Stimulated activated naive CD4-positive, alpha-beta T cell treated with Interleukin-2 at 50 U/mL for 16 hours (primary cell): Measurements from ENCODE around the gene NRGN.
A peak's percentile ranks its signal among the peaks of the same experiment; 100 is the strongest.

Experiments
- DNase-seq: peaks from one replicate; lab custom pipeline; 2025; lab: John Stamatoyannopoulos, UW

The NRGN gene

DNA sequence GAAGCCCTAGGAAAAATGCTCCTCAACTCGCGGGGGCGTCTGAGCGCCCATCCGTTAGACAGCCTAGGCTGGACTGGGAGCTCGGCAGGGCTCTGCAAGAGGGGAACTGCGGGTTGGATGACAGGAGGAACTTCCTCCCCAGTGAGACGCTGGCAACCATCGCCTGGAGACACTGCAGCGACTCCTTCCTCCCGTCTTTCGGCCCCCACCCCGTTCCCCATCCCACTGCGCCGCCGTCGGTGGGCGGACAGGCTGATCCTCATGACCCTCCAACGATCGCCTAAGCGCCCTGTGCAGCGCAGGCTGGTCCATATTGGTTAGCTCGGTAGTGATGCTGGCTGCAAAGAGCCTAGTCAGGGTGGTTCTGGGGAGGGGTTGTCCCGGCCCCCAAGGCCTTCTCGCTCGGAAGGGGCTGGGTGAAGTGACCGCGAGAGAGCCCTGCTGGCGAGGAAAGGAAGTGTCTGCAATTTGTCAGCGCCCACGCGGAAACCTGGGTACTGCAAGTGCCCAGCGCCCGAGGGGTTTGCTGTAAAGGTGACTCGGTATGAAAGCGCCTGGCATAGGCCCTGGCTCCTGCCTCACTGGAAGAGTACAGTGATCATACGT is 638 bp downstream of the NRGN start:
- DNase-seq, result peak; percentile 47

GRCh38 chr11:124742555-124742954 is 2.8 kb downstream of the NRGN start:
- DNase-seq, result no peak

DNA sequence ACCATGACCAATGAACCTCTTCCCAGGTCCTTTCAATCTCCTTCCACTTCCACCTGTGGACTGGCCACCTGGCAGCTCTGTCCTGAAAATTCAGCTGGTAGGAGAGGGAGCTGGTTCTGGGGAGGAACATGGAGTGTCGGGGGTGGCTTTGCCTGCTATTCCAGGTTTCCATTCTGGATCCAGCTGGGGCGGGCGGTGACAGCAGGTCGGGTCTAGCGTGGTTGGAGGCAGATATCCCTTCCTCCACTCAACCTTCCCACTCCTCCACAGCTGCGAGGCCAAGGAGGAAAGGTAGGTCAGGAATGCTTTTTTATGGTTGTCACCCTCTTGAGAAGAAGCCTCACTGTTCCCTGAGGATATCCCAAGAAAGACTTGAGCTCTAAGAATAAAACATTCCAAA is 3.3 kb downstream of the NRGN start:
- DNase-seq, result no peak

DNA sequence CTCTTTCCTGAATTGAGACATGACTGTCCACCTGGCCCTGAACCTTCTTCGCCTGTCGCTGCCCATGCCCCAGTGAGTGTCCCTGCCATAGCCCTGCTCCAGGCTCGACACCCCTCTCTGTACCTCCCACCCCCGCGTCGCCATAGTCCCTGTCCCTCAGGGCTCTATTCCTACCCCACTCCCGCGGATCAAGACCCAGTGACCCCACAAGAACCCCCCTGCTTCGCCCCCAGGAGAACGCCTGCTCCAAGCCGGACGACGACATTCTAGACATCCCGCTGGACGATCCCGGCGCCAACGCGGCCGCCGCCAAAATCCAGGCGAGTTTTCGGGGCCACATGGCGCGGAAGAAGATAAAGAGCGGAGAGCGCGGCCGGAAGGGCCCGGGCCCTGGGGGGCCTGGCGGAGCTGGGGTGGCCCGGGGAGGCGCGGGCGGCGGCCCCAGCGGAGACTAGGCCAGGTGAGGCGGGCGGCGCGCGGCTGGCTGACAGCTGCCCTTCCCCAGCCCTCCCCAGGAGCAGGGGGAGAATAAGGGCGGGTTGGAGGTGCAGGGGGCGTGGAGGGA is 5.6 kb downstream of the NRGN start:
- no peak for DNase-seq

- peak; percentile 11 for DNase-seq
Observed at GRCh38 chr11:124745835-124746620, 6.3 kb downstream of the NRGN start.

DNA sequence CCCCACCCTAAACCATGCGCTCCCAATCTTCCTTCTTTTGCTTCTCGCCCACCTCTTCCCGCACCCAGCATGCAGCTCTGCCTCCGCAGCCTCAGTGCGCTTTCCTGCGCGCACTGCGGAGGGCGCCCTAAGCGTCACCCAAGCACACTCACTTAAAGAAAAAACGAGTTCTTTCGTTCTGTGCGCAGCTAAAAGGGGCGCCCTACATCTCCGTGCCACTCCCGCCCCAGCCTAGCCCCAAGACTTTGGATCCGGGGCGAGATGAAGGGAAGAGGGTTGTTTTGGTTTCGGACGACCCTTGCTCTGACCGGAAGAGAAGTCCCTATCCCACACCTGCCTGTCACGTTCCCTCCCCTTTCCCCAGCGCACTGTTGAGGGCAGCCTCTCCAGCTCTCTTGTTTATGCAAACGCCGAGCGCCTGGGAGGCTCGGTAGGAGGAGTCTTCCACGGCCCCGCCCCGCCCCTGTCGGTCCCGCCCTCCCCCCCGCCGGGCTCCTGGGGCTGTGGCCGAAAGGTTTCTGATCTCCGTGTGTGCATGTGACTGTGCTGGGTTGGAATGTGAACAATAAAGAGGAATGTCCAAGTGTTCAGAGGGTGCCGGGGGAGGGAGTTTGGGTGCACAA is 7.0 kb downstream of the NRGN start:
- DNase-seq, result peak; percentile 77

DNA sequence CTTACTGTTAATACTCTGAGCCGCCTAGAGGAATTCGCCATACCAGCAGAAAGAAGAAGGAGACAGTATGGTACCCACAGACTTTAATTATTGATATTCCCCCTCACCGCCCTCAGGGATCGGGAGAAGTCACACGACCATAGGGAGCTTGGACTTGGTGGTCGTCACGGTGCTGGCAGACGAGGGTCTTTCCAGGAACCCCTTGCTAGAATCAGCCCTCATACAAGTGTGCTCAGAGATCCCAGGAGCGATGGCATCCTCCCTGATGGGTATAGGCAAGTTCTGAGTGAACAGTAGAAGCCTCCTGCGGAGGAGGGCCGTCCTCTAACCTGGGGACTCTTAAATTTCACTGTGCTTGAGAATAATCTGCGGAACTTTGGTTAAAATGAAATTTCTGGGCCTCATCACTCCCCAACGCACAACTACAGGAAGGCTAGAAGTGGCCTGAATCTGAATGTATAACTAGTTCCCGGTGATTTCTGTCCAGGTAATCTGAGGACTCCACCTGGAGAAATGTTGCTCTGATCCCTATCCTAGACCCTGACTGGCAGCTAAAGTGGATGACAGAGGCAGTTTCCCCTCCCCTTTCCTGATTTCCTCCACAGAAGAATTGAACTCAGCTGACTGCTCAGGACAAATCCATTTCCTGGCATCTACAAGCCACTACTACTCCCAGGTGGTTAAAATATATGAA is 7.8 kb downstream of the NRGN start:
- DNase-seq, result no peak

DNA sequence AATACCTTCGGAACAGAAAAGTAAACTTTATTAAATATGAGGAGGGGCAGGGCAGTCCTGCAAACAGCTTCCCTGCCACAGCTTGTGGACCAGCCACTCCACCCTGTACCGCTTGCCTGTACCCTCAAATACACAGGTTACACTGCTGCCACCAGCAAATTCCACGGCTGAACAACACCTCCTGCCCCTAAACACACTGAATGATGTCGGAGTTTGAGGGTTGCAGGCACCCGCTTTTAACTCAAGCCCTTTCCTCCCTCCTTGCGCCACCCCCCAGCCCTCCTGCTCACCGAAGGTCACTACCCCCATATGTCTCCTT is 8.3 kb downstream of the NRGN start:
- DNase-seq, result no peak

GRCh38 chr11:124748481-124749343 is 9.0 kb downstream of the NRGN start:
- no peak for DNase-seq

DNA sequence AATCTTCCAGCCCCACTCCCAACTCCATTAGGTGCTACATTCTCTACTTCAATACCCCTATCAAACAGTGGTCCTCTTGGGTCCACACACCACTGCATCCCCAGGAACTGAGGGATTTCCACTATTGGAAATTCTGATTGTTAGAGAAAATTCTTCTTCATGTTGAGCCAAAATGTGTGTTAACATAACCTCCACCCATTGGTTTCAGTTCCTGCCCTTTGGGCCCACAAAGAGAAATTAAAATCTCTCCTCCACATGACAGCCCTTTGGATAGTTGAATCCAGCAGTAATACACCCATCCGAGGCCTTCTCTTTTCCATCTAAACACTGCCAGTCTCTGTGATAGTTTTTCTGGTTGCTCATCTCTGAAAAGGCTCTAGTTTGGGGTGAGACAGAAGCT is 10.2 kb downstream of the NRGN start:
- DNase-seq, result no peak

GRCh38 chr11:124751391-124751740 is 11.6 kb downstream of the NRGN start:
- DNase-seq, result no peak

DNA sequence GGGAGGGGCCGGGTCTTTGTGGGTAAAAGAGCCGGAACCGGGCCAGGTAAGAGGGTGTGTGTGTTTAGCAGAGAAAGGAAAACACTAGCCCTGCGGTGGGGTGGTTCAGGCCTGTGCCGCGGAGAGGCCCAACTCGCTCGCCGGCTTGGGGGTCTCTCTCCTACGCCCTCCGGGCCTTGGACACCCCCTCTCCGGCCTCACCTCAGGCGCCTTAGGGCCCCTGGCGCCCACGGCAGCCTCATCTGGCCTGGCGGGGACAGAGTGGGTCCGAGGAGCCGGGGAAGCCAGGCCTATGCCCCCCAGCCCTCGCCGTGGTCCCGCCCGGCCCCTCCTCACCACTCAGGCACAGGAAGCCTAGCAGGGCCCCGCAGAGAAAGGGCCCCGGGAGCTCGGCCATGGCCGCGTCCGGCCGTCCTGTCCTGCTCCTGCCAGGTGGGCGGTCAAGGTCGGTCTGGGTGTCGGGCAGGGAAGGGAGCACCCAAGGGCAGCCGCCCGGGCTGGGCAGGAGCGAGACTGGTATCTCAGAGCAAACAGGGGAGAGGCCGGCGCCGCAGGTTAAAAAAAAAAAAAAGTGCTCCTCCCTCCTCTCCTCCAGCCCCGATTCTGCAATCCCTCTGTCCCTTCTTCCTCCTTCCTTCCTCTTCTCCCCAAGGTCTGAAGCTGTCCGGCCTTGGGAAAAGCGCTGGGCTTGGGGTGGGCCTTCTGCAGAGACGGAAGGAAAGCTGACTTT is 12.2 kb downstream of the NRGN start, which contains the start of gene VSIG2:
VSIG2 (minus strand) TSS at position 515 of the 730 bp plus-strand sequence; CDS start at position 397, 118 bp downstream.
- no peak for DNase-seq

- DNase-seq, result no peak
Observed at GRCh38 chr11:124752471-124753102, 12.8 kb downstream of the NRGN start.

GRCh38 chr11:124753205-124753604 is 13.5 kb downstream of the NRGN start:
- DNase-seq, result no peak

- no peak for DNase-seq
Observed at GRCh38 chr11:124753624-124754023, 13.9 kb downstream of the NRGN start.

DNA sequence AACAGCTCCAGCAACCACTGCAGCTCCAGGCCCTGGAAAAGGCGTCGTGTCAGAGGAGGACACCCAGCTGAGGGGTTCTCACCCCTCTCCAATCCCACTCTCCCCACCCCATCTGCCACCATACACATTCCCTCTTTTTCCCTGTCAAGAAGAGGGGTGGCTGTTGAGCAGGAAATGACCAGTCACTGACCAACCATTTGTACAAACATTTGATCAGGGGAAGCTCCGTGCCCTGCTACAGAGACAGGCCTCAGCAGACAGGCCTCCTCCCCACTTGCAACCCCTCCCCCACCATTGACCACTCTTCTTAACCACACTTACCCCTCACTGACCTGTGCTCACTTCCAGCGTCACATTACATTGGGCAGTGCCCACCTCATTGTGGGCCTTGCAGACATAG is 14.6 kb downstream of the NRGN start:
- no peak for DNase-seq

DNA sequence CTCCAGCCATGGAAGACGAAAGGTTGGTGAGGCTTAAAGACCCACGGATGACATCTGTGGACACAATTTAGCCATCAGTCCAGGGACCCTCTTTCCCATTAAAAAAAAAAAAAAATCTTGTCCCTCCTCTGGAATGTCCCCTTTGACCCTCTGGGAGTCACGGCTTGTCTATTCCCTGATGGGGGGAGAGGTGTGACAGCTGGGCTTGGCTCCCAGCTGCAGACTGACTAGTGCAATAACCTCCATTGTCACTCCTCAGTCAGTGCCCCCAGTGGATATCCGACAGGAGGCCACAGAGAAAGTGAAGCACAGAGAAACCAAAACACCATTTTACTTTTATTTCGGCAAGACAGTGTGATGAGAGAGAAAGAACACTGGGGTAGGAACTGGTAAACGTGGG is 15.0 kb downstream of the NRGN start:
- no peak for DNase-seq

- DNase-seq, result no peak
Observed at GRCh38 chr11:124756033-124756752, 16.5 kb downstream of the NRGN start.

DNA sequence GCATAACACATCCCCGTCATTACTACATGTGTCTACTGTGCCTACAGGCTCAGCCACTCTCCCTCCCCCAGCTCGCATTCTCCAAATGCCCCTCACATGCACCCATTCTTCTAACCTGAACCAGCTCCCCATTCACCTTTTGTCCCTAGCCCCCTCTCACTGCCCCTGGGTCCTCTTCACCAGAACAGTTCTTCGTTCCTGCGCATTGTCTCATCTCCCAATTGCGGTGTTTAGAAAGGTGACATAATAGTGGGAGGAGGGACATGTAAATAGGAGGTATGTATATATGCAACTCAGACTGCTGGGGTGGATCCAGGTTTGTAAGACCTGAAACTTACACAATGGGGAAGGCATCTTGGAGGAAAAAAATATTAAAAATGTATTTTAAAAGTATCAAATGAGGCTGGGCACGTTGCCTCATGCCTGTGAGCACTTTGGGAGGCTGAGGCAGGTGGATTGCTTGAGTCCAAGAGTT is 17.0 kb downstream of the NRGN start:
- no peak for DNase-seq

- no peak for DNase-seq
Observed at GRCh38 chr11:124757320-124757719, 17.6 kb downstream of the NRGN start.
